ENCODE results near the gene ADAMTS2. TPM values are rescaled to one million over a fixed set of nuclear protein-coding genes. Genes with fewer than 3 reads are reported as not detected.

The ADAMTS2 gene
- total RNA-seq, 1 donor from 2014 or later, result 93.2 TPM

DNA sequence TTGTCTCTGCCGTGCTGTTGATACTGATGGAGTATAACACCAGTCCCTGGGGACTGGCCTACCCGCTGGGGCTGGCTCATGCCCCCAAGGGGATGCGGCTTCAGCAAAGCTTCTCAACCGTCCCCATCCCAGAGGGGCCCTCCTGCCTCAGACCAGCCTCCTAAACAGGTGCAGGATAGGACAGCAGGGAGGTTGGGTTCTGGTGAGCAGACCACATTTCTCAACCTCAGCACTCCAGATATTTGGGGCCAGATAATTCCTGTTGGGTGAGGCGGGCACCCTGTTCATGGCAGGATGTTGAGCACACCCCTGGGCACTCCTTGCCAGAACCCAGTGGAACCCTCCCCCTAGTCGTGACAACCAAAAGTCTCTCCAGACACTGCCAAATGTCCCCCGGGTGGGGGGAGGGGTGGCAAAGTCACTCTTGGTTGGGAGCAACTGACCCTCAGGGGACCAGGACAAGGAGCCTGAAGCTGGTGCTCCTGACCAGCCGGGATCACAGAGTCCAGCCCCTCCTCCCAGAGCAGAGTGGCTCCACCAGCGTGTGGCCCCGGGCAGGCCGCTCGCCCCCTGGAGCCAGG is 177.3 kb downstream of the ADAMTS2 start:
- TF ChIP-seq, protein P1, sequence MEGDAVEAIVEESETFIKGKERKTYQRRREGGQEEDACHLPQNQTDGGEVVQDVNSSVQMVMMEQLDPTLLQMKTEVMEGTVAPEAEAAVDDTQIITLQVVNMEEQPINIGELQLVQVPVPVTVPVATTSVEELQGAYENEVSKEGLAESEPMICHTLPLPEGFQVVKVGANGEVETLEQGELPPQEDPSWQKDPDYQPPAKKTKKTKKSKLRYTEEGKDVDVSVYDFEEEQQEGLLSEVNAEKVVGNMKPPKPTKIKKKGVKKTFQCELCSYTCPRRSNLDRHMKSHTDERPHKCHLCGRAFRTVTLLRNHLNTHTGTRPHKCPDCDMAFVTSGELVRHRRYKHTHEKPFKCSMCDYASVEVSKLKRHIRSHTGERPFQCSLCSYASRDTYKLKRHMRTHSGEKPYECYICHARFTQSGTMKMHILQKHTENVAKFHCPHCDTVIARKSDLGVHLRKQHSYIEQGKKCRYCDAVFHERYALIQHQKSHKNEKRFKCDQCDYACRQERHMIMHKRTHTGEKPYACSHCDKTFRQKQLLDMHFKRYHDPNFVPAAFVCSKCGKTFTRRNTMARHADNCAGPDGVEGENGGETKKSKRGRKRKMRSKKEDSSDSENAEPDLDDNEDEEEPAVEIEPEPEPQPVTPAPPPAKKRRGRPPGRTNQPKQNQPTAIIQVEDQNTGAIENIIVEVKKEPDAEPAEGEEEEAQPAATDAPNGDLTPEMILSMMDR (IDR thresholded peaks at IDR 0.05), result no peak
- no peaks in the 10 kb centered on the region for H3K9me3 Mint-ChIP-seq (ENCODE audit: low read depth)
- no peaks in the 10 kb centered on the region for H3K27me3 Mint-ChIP-seq (ENCODE audit: low read depth)
- peaks cover 5% of the 10 kb centered on the region for H3K36me3 Mint-ChIP-seq (ENCODE audit: low read depth)
- H3K4me3 Mint-ChIP-seq (ENCODE audit: unreplicated experiment), result no peak overlapping the region
- no peaks in the 10 kb centered on the region for H3K4me1 Mint-ChIP-seq (ENCODE audit: low read depth)
- DNase-seq (ENCODE audit: low spot score), result peak; percentile 79
- no peak overlapping the region for H3K27ac Mint-ChIP-seq (ENCODE audit: unreplicated experiment)

DNA sequence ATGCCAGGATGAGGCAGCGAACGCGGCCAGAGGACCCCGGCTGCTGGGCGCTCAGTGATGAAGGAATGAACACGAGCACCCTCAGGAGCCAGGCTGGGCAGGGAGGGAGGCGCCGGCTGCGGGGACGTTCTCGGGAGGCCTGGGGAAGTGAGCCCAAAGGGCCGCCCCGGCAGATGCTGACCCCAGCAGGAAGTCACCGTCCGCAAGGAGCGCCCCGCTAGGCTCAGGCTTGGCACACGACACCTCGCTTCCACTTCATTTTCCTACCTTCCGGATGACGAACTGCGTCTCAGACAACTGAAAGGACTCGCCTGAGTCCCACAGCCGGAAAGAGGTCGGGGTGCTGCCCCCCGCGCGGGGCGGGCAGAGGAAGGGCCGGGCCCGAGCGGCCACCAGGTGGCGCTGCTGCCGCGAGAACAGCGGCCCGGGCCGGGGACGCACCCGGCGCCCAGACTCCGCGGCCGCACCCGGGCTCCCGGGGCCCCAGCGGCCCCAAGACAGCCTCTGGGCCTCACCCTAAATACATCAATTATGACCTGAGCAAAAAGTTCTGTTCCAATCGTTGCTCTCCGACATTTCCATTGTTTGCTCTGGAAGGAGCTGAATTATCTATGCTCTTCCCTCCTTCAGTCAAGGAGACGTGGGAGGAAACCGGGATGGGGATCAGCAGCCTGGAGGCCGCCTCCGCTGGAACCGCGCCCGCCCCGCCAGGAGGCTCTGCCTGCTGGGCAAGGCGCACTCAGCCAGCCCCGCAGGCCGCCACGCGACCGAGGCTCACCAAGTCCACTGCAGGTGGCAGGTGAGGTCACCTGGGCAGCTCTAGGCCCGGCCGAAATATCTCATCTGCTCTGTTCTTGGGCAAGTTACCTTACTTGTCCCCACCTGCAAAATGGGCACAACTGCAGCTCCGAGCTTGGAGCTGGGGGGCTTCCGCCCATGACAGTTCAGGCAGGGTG is 178.1 kb downstream of the ADAMTS2 start:
- Mint-ChIP-seq H3K4me1 (ENCODE audit: low read depth) (no peaks in the 10 kb centered on the region), H3K4me3 (ENCODE audit: unreplicated experiment) (no peak overlapping the region), H3K36me3 (ENCODE audit: low read depth) (peaks cover 8% of the 10 kb centered on the region), H3K27ac (ENCODE audit: unreplicated experiment) (no peak overlapping the region), H3K9me3 (ENCODE audit: low read depth) (no peaks in the 10 kb centered on the region), H3K27me3 (ENCODE audit: low read depth) (no peaks in the 10 kb centered on the region)
- peak; percentile 88 for DNase-seq (ENCODE audit: low spot score)
- TF ChIP-seq, protein P1 (IDR thresholded peaks at IDR 0.05), result peak; percentile 99

GRCh38 chr5:179166171-179166885 is 178.9 kb downstream of the ADAMTS2 start:
- H3K27ac Mint-ChIP-seq (ENCODE audit: unreplicated experiment), result no peak overlapping the region
- H3K4me3 Mint-ChIP-seq (ENCODE audit: unreplicated experiment), result no peak overlapping the region
- H3K36me3 Mint-ChIP-seq (ENCODE audit: low read depth), result peaks cover 10% of the 10 kb centered on the region
- no peak for DNase-seq (ENCODE audit: low spot score)
- H3K27me3 Mint-ChIP-seq (ENCODE audit: low read depth), result no peaks in the 10 kb centered on the region
- TF ChIP-seq, protein P1 (IDR thresholded peaks at IDR 0.05), result no peak
- peaks cover 3% of the 10 kb centered on the region for H3K9me3 Mint-ChIP-seq (ENCODE audit: low read depth)
- no peaks in the 10 kb centered on the region for H3K4me1 Mint-ChIP-seq (ENCODE audit: low read depth)

DNA sequence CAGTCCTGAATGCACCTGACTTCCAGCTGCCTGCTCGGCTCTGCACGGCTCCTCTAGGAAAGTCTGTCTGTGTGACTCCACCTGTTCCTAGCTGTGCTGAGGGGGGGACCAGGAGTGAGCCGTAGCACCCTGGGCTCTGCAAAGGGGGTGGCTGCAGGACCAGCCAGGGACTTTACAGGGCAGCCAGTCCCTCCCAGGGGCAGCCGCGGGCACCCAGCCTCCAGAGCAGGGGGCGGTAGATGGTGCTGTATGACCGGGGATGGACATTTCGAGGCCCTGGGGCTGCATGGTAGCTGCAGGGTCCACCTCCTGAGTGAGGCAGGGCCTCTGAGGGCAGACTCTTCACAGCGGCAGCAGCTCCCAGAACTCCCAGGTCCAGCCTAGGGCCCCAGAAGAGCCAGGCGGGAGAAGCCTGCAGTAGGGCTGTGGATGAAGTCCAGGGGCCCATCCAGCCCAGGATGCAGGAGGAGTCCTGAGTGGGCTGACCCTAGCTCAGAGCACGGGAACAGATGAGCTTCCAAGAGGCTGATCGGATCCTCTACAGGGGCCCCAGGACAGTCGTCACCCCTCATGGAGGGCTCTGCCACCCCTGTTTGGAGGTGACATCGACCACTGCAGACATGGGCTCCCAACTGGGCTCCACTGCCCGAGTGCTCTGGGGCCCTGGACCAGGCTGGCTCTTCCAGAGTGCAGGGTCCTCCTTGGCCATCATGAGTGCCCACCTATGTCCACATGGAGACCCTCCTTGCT is 179.7 kb downstream of the ADAMTS2 start:
- TF ChIP-seq, protein P1 (IDR thresholded peaks at IDR 0.05), result no peak
- H3K27me3 Mint-ChIP-seq (ENCODE audit: low read depth), result no peaks in the 10 kb centered on the region
- peaks cover 10% of the 10 kb centered on the region for H3K36me3 Mint-ChIP-seq (ENCODE audit: low read depth)
- DNase-seq (ENCODE audit: low spot score), result peak; percentile 86
- H3K9me3 Mint-ChIP-seq (ENCODE audit: low read depth), result peaks cover 7% of the 10 kb centered on the region
- H3K4me1 Mint-ChIP-seq (ENCODE audit: low read depth), result no peaks in the 10 kb centered on the region
- no peak overlapping the region for H3K27ac Mint-ChIP-seq (ENCODE audit: unreplicated experiment)
- H3K4me3 Mint-ChIP-seq (ENCODE audit: unreplicated experiment), result no peak overlapping the region
